Spleen (tissue), 11 donors: Measurements from ENCODE around the gene MAP2K3. TPM values are rescaled to one million over a fixed set of nuclear protein-coding genes. Genes with fewer than 3 reads are reported as not detected.
A peak's percentile ranks its signal among the peaks of the same experiment; 100 is the strongest.

ENCODE experiments used
- DNase-seq: peaks from one replicate; pipeline ENCODE4 v3.0.0-alpha.2; 2020
- H3K27ac ChIP-seq, 8 donors: fragments of 200-600 bp; sonication (generic) in 7 of 8; 1 replicate in 4 of 8; 2 replicates in 4 of 8; pipeline versions ENCODE4 v1.5.0 to v1.8.0; 2016 to 2021; ENCODE audit warnings: inconsistent platforms in 4 of 8, mild to moderate bottlenecking in 4 of 8, moderate library complexity in 1 of 8
- H3K27me3 ChIP-seq, 7 donors: fragments of 200-600 bp; sonication (generic) in 6 of 7; replicated peaks in 1 of 7; 1 replicate in 4 of 7; 2 replicates in 3 of 7; pipeline versions ENCODE4 v1.5.0 to v1.8.0; 2016 to 2021; ENCODE audit warnings: inconsistent platforms in 3 of 7, mild to moderate bottlenecking in 1 of 7
- H3K36me3 ChIP-seq, 6 donors: fragments of 200-600 bp; sonication (generic) in 5 of 6; 1 replicate in 4 of 6; 2 replicates in 2 of 6; pipeline versions ENCODE4 v1.5.0 to v1.8.0; 2016 to 2021; ENCODE audit warnings: inconsistent platforms in 2 of 6
- H3K4me1 ChIP-seq, 6 donors: fragments of 200-600 bp; sonication (generic) in 5 of 6; 1 replicate in 3 of 6; 2 replicates in 3 of 6; pipeline versions ENCODE4 v1.5.0 to v1.8.0; 2016 to 2021; ENCODE audit warnings: inconsistent platforms in 3 of 6
- H3K4me3 ChIP-seq, 8 donors: fragments of 200-600 bp; sonication (generic) in 7 of 8; 1 replicate in 4 of 8; 2 replicates in 4 of 8; pipeline versions ENCODE4 v1.5.0 to v1.8.0; 2016 to 2021; ENCODE audit warnings: inconsistent platforms in 4 of 8, mild to moderate bottlenecking in 4 of 8, moderate library complexity in 2 of 8
- H3K9me3 ChIP-seq, 8 donors: fragments of 200-600 bp; sonication (generic) in 7 of 8; 1 replicate in 4 of 8; 2 replicates in 4 of 8; pipeline versions ENCODE4 v1.5.0 to v1.8.0; 2016 to 2021; ENCODE audit warnings: inconsistent platforms in 4 of 8
- CTCF ChIP-seq, 11 experiments: fragments of 200-600 bp in 7 of 11; fragments of 450-650 bp in 4 of 11; sonication (generic) in 4 of 11; IDR thresholded peaks in 8 of 11; conservative IDR thresholded peaks in 3 of 11; 1 replicate in 7 of 11; 2 replicates in 4 of 11; pipeline versions ENCODE4 v1.4.0 to v1.8.0; 2016 to 2021; ENCODE audit warnings: antibody characterized with exemption in 11 of 11, inconsistent platforms in 4 of 11, mild to moderate bottlenecking in 1 of 11
- POLR2A ChIP-seq, 3 donors: fragments of 450-650 bp; IDR thresholded peaks; one replicate each; pipeline ENCODE4 v1.5.1; 2017; ENCODE audit warnings: antibody characterized with exemption in 3 of 3, mild to moderate bottlenecking in 1 of 3
- POLR2AphosphoS5 ChIP-seq, 3 donors: sonication (generic); formaldehyde crosslinking; IDR thresholded peaks; one replicate each; pipeline ENCODE4 v1.5.1; 2017; ENCODE audit warnings: antibody characterized with exemption in 3 of 3
- WGBS, 5 donors: extraction: QIAGEN DNeasy Blood & Tissue Kit in 3 of 5; methylation state at CpG; one replicate each; pipeline versions ENCODE4 v1.1.5 to v1.1.7; 2013 to 2018; 5-methylcytosine and 5-hydroxymethylcytosine counted together
- intact Hi-C: fragments of 100-400 bp; cut with DNase I; formaldehyde crosslinking; loops from one replicate; pipeline ENCODE4 v1.15.0; 2023; ENCODE audit warnings: low total_unique reads
- polyA plus RNA-seq, 3 donors: library from polyadenylated mRNA; stranded (reverse); fragments of 200-250 nt; gene quantifications; one replicate each; pipeline ENCODE4 v1.2.1, GENCODE V29; 2013
- total RNA-seq, 7 donors: library from RNA; depleted of rRNA in 3 of 7; stranded (reverse); fragments of >200 nt in 3 of 7; fragmentation: NEBNext Ultra II Directional in 4 of 7; extraction: Animal tissue kit (Norgen Biotek cat#: 25700) in 4 of 7; gene quantifications; one replicate each; pipeline versions ENCODE4 v1.1.0 to v1.2.1, GENCODE V29; 2016 to 2021
- donor health status: healthy with polysubstance abuse.
- donor health status: DM: no; HTN: no; CAD: no; lungs with moderate emphysema.
- donor health status: DM: no; HTN: no; CAD: no.
- donor health status: Bipolar disorder and iron deficiency.
- donor health status: healthy.
- donor health status: DM: no; HTN: no; CAD: no.
- donor health status: DM: yes; HTN: yes; CAD: no.

MAP2K3 gene
- total and polyA plus RNA-seq, 10 donors = 31.7 to 121 (median 62.5) TPM

DNA sequence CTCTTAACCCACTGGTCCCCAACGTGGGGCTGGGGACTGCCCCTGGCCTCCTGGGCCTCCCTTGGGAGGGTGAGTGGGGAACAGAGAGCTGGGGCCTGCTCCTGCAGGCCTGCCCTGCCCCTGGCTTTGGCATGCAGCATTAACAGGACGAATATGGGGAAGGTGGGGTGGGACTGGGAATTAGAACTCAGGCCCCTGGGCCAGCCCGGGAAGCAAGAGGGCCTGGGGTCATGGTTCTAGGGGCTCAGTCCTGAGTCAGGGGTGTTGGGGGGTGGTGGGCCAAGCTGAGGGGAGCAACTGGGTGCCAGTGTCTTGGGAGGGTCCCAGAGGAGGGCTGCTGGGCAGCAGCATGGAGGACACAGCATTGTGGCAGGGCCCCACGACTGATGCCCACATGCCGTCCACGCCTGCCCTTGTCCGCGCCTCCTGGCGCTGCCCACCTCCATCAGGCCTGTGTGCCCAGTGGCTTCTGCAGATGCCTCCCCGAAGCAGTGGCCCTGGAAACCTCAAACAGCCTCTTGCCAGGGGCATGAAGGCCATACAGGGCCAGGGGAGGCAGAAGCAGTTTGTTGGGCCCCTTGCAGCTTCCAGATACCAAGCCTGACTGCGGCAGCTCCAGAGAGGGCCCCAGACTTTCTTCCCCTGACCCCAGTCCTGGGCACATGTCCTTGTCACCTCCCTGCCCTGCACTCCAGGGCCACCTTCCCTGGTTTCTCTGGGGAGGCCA is 4.8 kb downstream of the MAP2K3 start:
- TF ChIP-seq POLR2A (IDR thresholded peaks at IDR 0.05) (no peak), CTCF (IDR thresholded peaks at IDR 0.05 in 8 of 11, conservative IDR thresholded peaks at IDR 0.05 in 3 of 11) (no peak), POLR2AphosphoS5 (IDR thresholded peaks at IDR 0.05) (no peak)
- peaks cover 44 to 96% (median 62%) of the 10 kb centered on the region in 6 donors for H3K4me1 ChIP-seq
- no peaks in the 10 kb centered on the region for H3K9me3 ChIP-seq
- peak overlapping the region in 2 of 8 donors; percentile 92 to 96 for H3K4me3 ChIP-seq
- no peak for DNase-seq
- intact Hi-C loops = loop anchor here (10.0 kb wide), 1 partner anchor 165 kb away; the partner anchor contains the start of gene DHRS7B
- peaks cover 0 to 46% (median 5%) of the 10 kb centered on the region in 6 donors for H3K36me3 ChIP-seq
- H3K27me3 ChIP-seq = peaks cover 0 to 4% (median 0%) of the 10 kb centered on the region in 7 donors
- peak overlapping the region; percentile 87 to 98 (median 96) for H3K27ac ChIP-seq
- WGBS, 5 donors = 77 to 86% (median 81%) methylated on average over 5 to 11 of the region's 11 CpGs

DNA sequence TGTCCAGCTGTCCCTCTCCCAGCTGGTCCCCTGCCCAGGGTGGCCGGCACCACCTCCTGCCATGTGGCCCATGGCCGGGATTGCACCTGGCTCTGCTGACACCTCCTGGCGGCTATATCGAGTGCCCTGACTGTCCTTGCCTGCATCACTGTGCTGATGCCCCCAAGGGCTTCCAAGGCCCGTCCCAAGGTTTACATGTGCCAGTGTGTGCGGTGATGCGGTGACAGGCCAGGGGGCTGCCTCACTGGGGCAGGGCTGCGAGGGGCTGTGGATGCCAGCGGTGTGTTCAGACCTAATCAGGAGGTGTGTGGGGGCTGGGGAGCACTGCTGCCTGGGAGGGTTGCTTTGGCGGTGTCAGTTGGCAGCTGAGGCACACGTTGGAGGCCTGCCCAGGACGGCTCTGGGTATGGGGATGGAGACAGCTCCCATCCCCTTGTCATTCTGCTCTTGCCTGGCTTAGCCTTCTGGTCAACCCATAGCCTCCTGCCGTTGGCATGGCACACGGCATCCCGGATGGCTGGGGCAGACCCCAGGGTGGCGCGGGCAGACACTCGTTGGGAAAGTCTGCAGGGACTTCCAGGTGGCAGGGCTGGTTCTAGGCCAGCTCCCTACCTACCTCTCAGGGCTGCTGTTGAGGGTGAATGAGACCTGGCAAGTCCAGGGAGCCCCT is 5.5 kb downstream of the MAP2K3 start:
- Histone ChIP-seq H3K27me3 (peaks cover 0 to 4% (median 0%) of the 10 kb centered on the region in 7 donors), H3K27ac (peak overlapping the region in 5 of 8 donors; percentile 87 to 98 (median 95)), H3K4me1 (peaks cover 44 to 100% (median 65%) of the 10 kb centered on the region in 6 donors), H3K4me3 (peak overlapping the region in 1 of 8 donors; percentile 92), H3K9me3 (no peaks in the 10 kb centered on the region), H3K36me3 (peaks cover 0 to 53% (median 5%) of the 10 kb centered on the region in 6 donors)
- intact Hi-C loops = loop anchor here (10.0 kb wide), 1 partner anchor 165 kb away; the partner anchor contains the start of gene DHRS7B
- TF ChIP-seq POLR2A (IDR thresholded peaks at IDR 0.05) = no peak
- TF ChIP-seq POLR2AphosphoS5 (IDR thresholded peaks at IDR 0.05) = peak in 1 of 3 donors; percentile 55
- no peak for TF ChIP-seq CTCF (IDR thresholded peaks at IDR 0.05 in 8 of 11, conservative IDR thresholded peaks at IDR 0.05 in 3 of 11)
- DNase-seq = no peak
- WGBS, 5 donors = 79 to 83% (median 80%) methylated on average over 18 of the region's 18 CpGs

DNA sequence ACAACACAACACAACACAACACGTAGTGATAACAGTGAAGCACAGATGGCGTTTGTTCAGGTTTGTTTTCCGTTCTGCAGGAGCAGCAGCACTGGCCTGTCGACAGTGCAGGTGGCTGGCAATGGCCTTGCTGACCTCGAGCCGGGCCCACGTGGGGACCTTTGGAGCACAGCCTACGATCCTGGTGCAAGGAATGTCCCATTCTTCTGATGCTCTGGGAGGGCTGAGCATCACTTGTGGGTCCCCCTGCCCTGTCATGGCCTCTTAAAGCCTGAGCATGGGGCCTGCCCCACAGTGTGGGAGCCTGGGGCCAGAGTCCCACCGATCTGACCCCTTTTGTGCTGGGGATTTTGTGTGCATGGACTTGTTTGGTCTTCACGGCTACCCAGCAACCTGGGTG is 6.8 kb downstream of the MAP2K3 start:
- H3K4me3 ChIP-seq = no peak overlapping the region
- 69 to 76% (median 72%) methylated on average over 10 of the region's 10 CpGs for WGBS, 5 donors
- H3K4me1 ChIP-seq = peaks cover 39 to 100% (median 63%) of the 10 kb centered on the region in 6 donors
- H3K9me3 ChIP-seq = no peaks in the 10 kb centered on the region
- peaks cover 0 to 4% (median 0%) of the 10 kb centered on the region in 7 donors for H3K27me3 ChIP-seq
- intact Hi-C loops = no loop called here
- DNase-seq = peak; percentile 76
- no peak overlapping the region for H3K27ac ChIP-seq
- TF ChIP-seq POLR2AphosphoS5 (IDR thresholded peaks at IDR 0.05) (no peak), POLR2A (IDR thresholded peaks at IDR 0.05) (no peak), CTCF (IDR thresholded peaks at IDR 0.05 in 8 of 11, conservative IDR thresholded peaks at IDR 0.05 in 3 of 11) (no peak)
- peaks cover 0 to 64% (median 5%) of the 10 kb centered on the region in 6 donors for H3K36me3 ChIP-seq

DNA sequence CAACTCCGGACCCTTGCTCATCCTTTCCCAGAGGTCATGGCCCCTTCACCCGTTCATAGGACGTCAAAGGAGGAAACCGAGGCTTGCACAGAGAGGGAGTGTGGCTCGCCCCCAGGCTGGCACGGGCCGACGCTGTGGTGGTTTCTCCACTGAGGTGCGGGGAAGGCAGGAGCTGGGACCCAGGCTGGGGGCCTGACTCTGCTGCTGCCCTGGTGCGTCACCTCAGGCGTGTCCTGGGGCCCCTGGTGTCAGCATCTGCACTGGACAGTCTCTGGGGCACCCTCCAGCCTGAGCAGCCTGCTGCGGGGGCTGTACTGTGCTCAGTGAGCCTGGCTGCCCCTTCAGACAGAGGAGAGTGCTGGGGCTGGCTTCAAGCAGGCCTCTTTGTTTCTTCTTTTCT is 7.4 kb downstream of the MAP2K3 start:
- WGBS, 5 donors = 58 to 69% (median 63%) methylated on average over 12 of the region's 12 CpGs
- Histone ChIP-seq H3K27me3 (peaks cover 0 to 4% (median 0%) of the 10 kb centered on the region in 7 donors), H3K9me3 (no peaks in the 10 kb centered on the region), H3K4me3 (no peak overlapping the region), H3K4me1 (peaks cover 34 to 100% (median 62%) of the 10 kb centered on the region in 6 donors), H3K36me3 (peaks cover 0 to 69% (median 5%) of the 10 kb centered on the region in 6 donors), H3K27ac (peak overlapping the region in 1 of 8 donors; percentile 12)
- TF ChIP-seq CTCF (IDR thresholded peaks at IDR 0.05 in 8 of 11, conservative IDR thresholded peaks at IDR 0.05 in 3 of 11) (no peak), POLR2A (IDR thresholded peaks at IDR 0.05) (no peak), POLR2AphosphoS5 (IDR thresholded peaks at IDR 0.05) (peak in 1 of 3 donors; percentile 60)
- DNase-seq = no peak
- intact Hi-C loops = no loop called here
